Aortic smooth muscle cell (primary cell): ENCODE results near the gene CSNK2B. TPM values are rescaled to one million over a fixed set of nuclear protein-coding genes. Genes with fewer than 3 reads are reported as not detected.

Source experiments
- total RNA-seq: library from RNA; depleted of rRNA; stranded (reverse); fragments of >200 nt; gene quantifications from 2 replicates; pipeline ENCODE4 v1.2.3, GENCODE V29; 2014

The CSNK2B gene
- total RNA-seq: 80.7 and 85.0 TPM in 2 replicates

GRCh38 chr6:31665501-31666336 is at the start of gene CSNK2B:
TSS of gene CSNK2B (plus strand) at chr6:31666080. CDS start at chr6:31666832, 752 bp downstream.

DNA sequence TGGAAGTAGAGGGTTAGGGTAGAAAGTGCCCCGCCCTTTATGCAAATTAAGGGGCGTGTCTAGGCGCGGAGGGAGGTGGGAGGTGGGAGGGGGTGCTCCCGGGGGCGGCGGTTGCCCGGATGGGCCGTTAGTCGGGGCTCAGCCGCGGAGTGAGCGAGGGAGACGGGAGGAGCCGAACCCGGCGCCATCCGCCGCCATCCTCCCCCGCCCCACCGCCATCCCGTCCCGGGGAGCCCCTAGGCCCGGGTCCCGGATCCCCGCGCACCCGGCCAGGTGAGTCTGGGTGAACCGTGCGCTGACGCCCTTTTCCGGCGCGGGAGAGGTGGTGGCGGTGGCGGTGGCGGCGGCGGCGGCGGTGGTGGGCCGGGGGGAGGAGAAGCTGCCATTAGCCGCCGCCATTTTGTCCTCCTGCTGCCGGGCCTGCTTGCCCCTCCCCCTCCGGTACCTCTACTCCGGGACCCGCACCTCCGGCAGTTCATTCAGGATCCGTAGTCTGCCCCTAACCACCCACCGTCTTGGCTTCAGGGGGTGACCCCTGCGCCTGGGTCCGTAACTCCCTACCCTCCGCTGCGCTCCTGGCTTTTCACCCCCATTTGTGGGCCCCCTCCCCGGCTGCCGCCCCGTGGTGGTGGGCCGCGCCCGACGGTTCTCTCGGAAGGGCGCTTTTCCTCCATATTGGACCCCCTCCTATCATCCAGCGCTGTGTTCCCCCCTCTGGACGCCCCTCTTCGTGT is 45.1 kb upstream of the CSNK2B start, which contains the start of gene PRRC2A:
PRRC2A (plus strand) TSS at position 130 of the 734 bp plus-strand sequence. CDS start 2,075 bp downstream, outside the sequence.

GRCh38 chr6:31655349-31656237 is 10.3 kb upstream of the CSNK2B start, which contains the start of gene APOM:
TSS of gene APOM (plus strand) at chr6:31655894. CDS start at chr6:31655967, 73 bp downstream.

GRCh38 chr6:31660381-31661261 is 5.3 kb upstream of the CSNK2B start, which contains the start of gene C6orf47:
TSS of gene C6orf47 (minus strand) at chr6:31660778. CDS start at chr6:31659947, 831 bp downstream.

DNA sequence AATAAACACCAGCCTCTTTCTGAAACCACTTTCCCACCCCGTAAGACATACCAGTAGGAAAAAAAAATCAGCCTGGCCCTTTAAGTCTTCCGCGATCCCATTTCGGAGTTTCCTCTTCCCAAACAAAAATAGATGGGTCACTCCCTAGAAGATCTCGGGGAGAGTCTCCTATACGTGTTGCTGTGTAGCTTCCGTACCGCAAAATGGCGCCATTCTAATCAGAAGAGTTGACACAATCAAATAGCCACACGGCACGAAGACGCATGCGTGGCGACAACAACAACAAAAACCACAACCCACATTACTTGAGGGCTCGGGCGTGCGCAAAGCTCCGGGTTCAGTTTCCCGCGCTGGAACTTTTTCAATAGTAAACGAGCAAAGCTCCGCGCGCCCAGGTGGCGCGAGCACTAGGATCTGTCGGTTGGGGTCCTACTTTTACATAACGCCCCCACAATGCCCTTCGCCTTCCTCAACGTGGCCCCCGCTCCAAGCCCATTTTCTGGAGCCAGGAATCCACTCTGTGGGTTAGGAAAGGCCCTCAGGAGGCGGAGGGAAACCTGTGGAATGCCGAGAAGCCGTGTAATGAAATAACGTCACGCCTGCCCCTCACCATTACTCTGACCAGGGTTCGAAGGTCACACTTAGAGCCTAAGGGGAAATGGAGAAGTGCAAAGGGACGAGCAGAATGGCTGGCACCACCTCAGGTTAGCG is 935 bp upstream of the CSNK2B start, which contains the start of gene GPANK1:
GPANK1 (minus strand) TSS at position 208 of the 711 bp plus-strand sequence. CDS start 519 bp downstream, outside the sequence.

DNA sequence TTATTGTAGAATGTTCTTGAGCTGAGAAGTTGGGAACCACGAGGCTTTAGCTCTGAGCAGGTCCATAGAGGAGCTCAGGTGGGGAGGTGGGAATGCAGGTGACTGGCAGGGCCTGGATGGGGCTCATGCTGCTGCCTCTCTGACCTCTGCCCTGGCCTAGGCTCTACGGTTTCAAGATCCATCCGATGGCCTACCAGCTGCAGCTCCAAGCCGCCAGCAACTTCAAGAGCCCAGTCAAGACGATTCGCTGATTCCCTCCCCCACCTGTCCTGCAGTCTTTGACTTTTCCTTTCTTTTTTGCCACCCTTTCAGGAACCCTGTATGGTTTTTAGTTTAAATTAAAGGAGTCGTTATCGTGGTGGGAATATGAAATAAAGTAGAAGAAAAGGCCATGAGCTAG is 3.8 kb downstream of the CSNK2B start, which contains the start of gene LY6G5B:
LY6G5B (plus strand) TSS at position 301 of the 400 bp plus-strand sequence. CDS start 975 bp downstream, outside the sequence.

GRCh38 chr6:31680226-31681134 is 14.6 kb downstream of the CSNK2B start, which contains the start of gene LY6G5C:
TSS of gene LY6G5C (minus strand) at chr6:31681067. CDS start at chr6:31680373, 694 bp downstream.

DNA sequence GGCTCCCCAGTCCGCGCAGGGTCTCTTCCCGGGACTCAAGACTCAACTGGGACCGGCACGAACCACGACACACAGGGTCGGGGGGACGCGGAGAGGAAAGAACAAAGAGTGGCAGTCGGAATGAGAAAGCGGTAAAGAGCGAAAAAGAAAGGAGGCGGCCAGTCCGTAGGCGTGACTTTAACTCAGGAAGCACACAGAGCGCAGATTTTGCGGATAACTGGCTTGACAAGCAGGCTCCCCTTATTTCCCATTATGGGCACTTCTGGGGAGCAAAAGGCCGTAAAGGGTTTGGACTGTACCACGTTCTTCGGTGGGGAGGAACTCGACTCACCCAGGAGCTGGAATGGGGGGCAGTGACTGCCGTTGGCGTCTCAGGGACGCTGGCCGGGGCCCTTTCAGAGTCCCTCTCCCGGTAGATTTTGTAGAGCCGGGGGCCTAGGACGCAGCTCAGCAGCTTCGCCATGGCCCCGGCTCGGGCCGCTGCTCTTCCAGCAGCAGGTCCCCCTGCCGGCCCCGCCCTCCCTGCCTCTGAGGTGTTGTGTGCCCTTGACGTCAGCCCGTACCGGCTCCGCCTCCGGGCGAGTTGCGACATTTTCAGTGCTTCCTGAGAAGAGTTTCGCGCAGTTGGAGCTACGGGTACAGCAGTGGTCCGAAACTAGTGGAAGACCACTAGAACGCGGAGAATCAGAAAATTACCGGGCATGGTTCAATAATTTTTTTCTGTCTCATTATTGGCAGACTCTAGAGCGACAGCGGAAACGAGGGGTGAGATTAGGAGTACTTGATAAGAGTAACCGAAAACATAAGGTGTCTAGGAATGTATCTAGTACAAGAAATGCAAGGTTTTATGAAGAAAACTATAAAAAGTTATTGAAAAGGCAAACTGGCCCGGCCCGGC is 37.2 kb downstream of the CSNK2B start, which contains the start of gene ABHD16A:
ABHD16A (minus strand) TSS at position 506 of the 898 bp plus-strand sequence; CDS start at position 463, 43 bp downstream.

DNA sequence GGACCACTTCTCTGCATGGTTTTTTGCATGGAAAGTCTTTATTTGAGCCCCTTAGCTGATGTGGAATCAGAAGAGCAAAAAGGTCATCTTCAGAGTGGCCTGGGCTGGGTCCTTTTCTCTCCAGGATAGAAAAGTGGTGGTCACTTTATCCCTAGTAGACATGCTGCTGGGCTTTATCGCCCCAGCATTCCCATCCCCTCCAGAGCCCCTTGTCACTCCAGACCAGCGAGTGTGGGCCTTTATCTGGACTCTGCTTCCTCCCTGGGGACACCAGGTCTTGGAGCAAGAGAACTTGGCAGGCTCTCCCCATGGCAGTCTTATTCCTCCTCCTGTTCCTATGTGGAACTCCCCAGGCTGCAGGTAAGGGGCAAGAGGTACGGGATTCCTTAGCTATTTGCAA is 40.7 kb downstream of the CSNK2B start, which contains the start of gene LY6G6F:
LY6G6F (plus strand) TSS at position 268 of the 400 bp plus-strand sequence; CDS start at position 309, 41 bp downstream.

GRCh38 chr6:31715022-31715958 is 49.4 kb downstream of the CSNK2B start, which contains the start of gene LY6G6D:
TSS of gene LY6G6D (plus strand) at chr6:31715348. CDS start at chr6:31715356, 8 bp downstream.

Other genes with a start within 250 kb of the CSNK2B start
- 14.4 and 20.9 TPM in 2 replicates for gene MICB, start 167.9 kb upstream of the CSNK2B start, total RNA-seq
- gene MCCD1, start 137.1 kb upstream of the CSNK2B start, total RNA-seq: not detected in 2 replicates
- gene DDX39B, start 124.1 kb upstream of the CSNK2B start, total RNA-seq: 366 and 394 TPM in 2 replicates
- gene ATP6V1G2, start 119.5 kb upstream of the CSNK2B start, total RNA-seq: 3.3 and 4.0 TPM in 2 replicates
- gene NFKBIL1, start 118.5 kb upstream of the CSNK2B start, total RNA-seq: 22.6 and 22.9 TPM in 2 replicates
- gene LTA, start 93.8 kb upstream of the CSNK2B start, total RNA-seq: not detected in 2 replicates
- not detected in 2 replicates for gene TNF, start 90.5 kb upstream of the CSNK2B start, total RNA-seq
- gene LTB, start 83.7 kb upstream of the CSNK2B start, total RNA-seq: not detected in 2 replicates
- gene LST1, start 79.8 kb upstream of the CSNK2B start, total RNA-seq: not detected in 2 replicates
- not detected in 2 replicates for gene NCR3, start 73.1 kb upstream of the CSNK2B start, total RNA-seq
- not detected in 2 replicates for gene AIF1, start 50.8 kb upstream of the CSNK2B start, total RNA-seq
- gene PRRC2A, start 45.4 kb upstream of the CSNK2B start, total RNA-seq: 31.6 and 39.6 TPM in 2 replicates
- gene BAG6, start 13.4 kb upstream of the CSNK2B start, total RNA-seq: 107 and 122 TPM in 2 replicates
- gene APOM, start 10.2 kb upstream of the CSNK2B start, total RNA-seq: 1.5 and 1.8 TPM in 2 replicates
- gene C6orf47, start 5.3 kb upstream of the CSNK2B start, total RNA-seq: 22.2 and 26.7 TPM in 2 replicates
- gene GPANK1, start 1.1 kb upstream of the CSNK2B start, total RNA-seq: 14.3 and 15.4 TPM in 2 replicates
- gene LY6G5B, start 3.9 kb downstream of the CSNK2B start, total RNA-seq: 2.0 and 3.2 TPM in 2 replicates
- gene LY6G5C, start 15.0 kb downstream of the CSNK2B start, total RNA-seq: 0.40 and 0.75 TPM in 2 replicates
- gene ABHD16A, start 37.2 kb downstream of the CSNK2B start, total RNA-seq: 51.5 and 62.8 TPM in 2 replicates
- gene LY6G6F, start 40.8 kb downstream of the CSNK2B start, total RNA-seq: not detected in 2 replicates
- not detected in 2 replicates for gene LY6G6D, start 49.3 kb downstream of the CSNK2B start, total RNA-seq
- gene LY6G6C, start 55.7 kb downstream of the CSNK2B start, total RNA-seq: not detected in 2 replicates
- gene MPIG6B, start 57.3 kb downstream of the CSNK2B start, total RNA-seq: not detected in 2 replicates
- 112 and 142 TPM in 2 replicates for gene DDAH2, start 63.2 kb downstream of the CSNK2B start, total RNA-seq
- 784 and 832 TPM in 2 replicates for gene CLIC1, start 70.5 kb downstream of the CSNK2B start, total RNA-seq
- 5.3 and 5.4 TPM in 2 replicates for gene MSH5, start 73.9 kb downstream of the CSNK2B start, total RNA-seq
- 1.8 and 1.9 TPM in 2 replicates for gene SAPCD1, start 96.6 kb downstream of the CSNK2B start, total RNA-seq
- 0.13 and 0.19 TPM in 2 replicates for gene VWA7, start 111.2 kb downstream of the CSNK2B start, total RNA-seq
- gene VARS1, start 129.7 kb downstream of the CSNK2B start, total RNA-seq: 37.6 and 48.4 TPM in 2 replicates
- 17.9 and 25.9 TPM in 2 replicates for gene LSM2, start 140.9 kb downstream of the CSNK2B start, total RNA-seq
- gene HSPA1L, start 149.2 kb downstream of the CSNK2B start, total RNA-seq: 1.5 and 1.6 TPM in 2 replicates
- 97.9 and 108 TPM in 2 replicates for gene HSPA1A, start 149.5 kb downstream of the CSNK2B start, total RNA-seq
- gene HSPA1B, start 161.7 kb downstream of the CSNK2B start, total RNA-seq: 158 and 185 TPM in 2 replicates
- 60.4 and 69.0 TPM in 2 replicates for gene NEU1, start 196.7 kb downstream of the CSNK2B start, total RNA-seq
- 0.13 and 0.44 TPM in 2 replicates for gene SLC44A4, start 212.9 kb downstream of the CSNK2B start, total RNA-seq
- 42.3 and 49.1 TPM in 2 replicates for gene EHMT2, start 231.6 kb downstream of the CSNK2B start, total RNA-seq
- 3.3 and 3.7 TPM in 2 replicates for gene ZBTB12, start 236.0 kb downstream of the CSNK2B start, total RNA-seq